HG03103 (cell line): ENCODE results near the gene UXT.

ENCODE experiments used
- ATAC-seq: cut with Tn5 transposase; IDR thresholded peaks from one replicate; pipeline ENCODE4 v1.9.1; 2021; ENCODE audit warnings: low read depth; ENCODE audit not compliant: unreplicated experiment

Gene UXT

GRCh38 chrX:47650164-47651042 is 8.6 kb downstream of the UXT start, which contains the start of gene ELK1:
Gene ELK1, minus strand, starts transcription at chrX:47650563. Its CDS starts 9,122 bp downstream, at chrX:47641441.
- peak; percentile 92 for ATAC-seq

GRCh38 chrX:47649781-47650163 is 9.2 kb downstream of the UXT start:
- no peak for ATAC-seq

DNA sequence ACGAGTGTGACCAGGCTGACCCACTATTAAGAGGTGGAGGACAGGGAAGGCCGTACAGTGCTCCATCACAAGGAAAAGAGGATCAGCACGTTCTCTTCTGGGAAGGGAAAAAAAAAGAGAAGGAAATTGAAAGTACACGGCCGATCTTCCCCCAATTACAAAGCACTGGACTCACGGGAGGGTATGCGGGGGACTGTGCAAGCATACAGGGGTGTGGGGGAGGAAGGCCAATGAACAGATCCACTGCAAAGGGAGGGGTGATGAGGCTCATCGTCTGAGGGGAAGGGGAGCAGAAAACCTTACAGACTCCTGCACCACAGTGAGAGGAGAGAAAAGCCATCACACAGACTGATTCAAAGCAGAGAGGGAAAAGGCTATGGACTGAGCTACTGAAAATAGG is 9.7 kb downstream of the UXT start:
- no peak for ATAC-seq

DNA sequence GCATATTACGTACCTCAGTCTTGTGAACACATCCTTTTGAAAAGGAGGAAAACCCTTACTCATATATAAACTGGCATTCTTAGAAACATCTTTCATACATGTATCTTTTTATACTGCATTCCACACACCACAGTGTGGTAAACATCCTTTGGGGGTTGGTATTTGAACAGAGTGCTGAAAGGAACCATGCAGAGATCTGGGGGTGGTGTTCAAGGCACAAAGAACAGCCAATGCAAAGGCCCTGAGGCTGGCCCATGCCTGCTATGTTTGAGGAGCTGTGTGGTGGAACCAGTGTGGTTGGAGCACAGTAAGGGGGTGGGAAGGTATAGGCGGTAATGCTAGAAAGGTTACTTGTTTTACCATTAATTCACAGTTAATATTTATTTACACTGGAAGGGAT is 10.6 kb downstream of the UXT start:
- no peak for ATAC-seq

GRCh38 chrX:47646636-47647035 is 12.3 kb downstream of the UXT start:
- no peak for ATAC-seq

DNA sequence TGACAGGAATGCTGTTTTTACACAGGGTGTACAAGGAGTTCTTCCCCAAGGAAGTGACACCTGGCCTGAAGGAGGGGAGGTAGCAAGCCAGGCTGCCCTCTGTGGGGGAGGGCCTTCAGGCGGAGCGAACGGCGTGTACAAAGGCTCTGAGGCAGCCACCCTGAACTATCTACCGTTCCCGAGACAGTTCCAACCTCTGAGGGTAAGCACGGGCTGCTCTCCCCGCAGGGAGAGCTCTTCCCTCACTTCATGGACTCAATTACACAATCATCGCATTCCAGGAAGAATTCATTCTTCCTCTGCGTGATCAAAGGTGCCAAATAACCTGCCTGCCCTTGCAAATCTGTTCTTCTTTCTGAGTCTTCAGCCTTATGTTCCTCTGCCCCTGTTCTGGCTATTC is 13.4 kb downstream of the UXT start:
- no peak for ATAC-seq

GRCh38 chrX:47644557-47645091 is 14.4 kb downstream of the UXT start:
- ATAC-seq = no peak

DNA sequence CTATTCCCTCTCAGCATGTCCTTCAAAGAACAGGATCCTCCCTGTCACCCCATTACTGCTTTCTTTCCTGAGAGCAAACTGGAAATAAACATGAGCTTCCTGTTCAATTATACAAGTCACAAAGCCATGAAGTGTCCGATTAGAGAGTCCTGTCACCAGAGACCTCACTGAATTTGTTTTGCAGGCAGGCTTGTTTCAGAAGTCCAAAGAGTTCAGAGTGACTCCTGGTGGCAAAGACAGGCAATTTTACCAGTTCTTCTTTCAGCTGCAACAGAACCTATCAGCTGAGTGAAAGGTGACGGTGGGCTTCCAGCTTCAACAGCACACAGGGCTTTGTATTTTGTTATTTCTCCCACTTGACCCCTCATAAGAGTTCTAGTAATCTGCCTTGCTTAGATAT is 15.1 kb downstream of the UXT start:
- ATAC-seq = no peak

- ATAC-seq = no peak
Observed at GRCh38 chrX:47638816-47639215, 20.2 kb downstream of the UXT start.

DNA sequence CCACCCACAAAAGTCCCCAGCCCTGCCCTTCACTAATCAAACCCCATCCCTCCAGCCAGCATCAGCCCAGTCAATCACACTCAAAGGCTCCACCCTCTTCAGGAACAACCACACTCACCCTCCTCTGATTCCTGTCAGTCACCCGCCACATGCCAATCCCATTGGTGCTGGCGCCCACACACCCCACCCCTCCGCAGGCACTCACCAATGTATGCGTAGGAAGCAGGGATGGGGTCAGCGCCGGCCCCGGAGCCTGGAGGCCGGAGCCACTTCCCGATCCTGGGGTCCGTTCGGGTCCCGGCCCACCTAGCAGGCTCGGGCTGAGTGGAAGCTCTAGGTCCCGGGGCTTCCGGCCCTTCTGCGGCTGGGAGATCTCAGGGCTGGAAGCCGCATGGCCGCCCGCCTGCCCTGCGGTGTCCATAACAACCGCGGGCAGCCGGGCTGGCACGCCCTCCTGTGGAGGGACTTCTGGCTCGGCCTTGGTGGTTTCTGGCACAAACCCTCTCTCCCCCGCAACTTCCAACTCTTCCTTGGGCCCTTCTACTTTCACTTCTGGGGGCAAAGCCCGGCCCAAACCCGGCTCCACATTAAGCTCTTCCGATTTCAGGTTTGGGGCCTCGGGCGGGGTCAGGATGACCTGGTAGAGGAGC is 21.3 kb downstream of the UXT start:
- ATAC-seq = no peak

DNA sequence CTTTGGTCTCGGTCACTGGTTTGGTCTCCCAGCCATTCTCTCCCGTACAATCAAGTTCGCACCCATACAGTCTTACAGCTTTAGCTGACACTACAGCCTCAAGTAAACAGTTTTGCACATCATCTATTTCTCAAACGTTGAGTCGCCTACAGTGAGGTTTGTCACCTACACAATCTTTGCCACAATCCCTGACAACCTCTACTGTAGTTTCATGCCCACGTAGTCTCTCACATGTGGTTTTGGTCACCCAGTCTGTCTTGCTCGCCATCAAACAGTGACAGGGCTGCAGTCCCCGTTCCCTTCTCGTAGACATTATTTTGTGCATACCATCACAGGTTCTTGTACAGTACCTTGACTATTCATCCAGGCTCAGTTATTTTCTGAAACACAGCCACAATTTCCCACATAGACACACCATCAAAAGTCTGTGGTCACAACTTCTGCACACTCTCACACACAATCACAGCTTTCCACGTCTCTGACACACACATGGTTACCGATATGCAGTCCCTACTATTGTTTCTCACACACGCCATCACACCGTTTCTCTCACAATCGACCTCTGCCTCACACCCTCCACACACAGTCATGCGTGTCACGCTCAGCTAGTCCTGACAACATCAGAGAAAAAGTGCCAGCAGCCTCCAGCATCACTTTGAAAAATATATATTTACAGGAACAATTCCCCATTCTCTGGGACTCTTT is 24.0 kb downstream of the UXT start:
- ATAC-seq = no peak

DNA sequence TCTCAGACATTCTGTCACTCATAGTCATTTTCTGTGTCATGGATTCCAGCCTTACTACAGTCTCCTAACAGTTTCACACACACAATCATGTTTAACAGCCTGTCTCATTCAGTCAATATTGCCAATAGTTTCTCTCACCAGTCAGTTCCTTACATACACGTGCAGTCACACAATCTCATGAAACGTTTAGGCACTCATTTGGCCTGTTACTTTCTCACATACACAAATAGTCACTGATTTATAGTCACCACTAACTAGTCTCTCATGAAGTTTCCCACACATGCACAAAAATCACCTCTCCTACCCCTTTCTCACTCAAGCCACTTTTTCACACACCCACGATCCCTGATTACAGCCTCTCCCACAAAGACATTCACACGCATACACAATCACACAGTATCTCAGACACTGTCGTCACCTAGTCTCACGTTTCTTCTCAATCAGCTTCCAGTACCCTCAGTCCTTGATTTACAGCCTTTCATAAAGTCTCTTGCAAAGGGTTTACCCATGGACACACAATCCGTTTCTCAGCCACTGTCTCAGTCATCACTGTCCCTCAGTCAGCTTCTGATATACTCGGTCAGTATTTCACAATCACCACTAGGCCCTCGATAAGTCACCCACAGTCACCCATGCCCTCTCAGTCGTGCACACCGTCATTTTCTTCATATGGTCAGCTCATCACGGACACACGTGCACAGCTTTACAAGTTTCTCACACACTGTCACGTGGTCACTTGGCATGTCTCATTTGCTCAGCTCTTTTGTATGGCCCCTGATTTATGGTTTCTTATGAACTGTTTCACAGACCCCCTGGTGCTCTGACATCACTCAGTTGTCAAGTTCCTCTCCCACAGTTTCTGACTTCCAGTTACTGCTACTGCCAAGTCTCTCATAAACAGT is 25.0 kb downstream of the UXT start:
- no peak for ATAC-seq

- ATAC-seq = no peak
Observed at GRCh38 chrX:47632666-47633065, 26.3 kb downstream of the UXT start.

- no peak for ATAC-seq
Observed at GRCh38 chrX:47631676-47632075, 27.3 kb downstream of the UXT start.

GRCh38 chrX:47629419-47630200 is 29.4 kb downstream of the UXT start, which contains the start of gene CFP:
Gene CFP, minus strand, starts transcription at chrX:47629930. Its CDS starts 86 bp downstream, at chrX:47629844.
- no peak for ATAC-seq

GRCh38 chrX:47628982-47629381 is 30.0 kb downstream of the UXT start:
- ATAC-seq = no peak

DNA sequence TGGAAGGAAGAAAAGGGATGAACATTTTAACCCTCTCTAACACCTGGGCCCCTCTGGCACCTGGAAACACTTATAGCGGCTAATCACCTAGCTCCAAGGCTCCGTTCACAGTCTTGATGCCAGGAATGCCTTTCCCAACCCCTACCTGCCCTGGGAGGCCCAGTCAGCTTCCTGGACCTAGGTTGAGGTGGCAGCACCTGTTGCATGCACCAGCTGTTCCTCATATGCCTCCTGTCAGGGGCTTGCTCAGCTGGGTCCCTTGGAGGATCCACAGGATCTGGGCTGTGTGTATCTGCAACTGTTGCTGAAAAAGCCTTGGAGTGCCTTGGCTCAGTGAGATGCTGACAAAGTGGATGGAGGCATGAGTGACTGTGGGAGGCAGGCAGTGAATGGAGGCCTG is 33.6 kb downstream of the UXT start:
- no peak for ATAC-seq

- ATAC-seq = no peak
Observed at GRCh38 chrX:47623540-47624027, 35.4 kb downstream of the UXT start.

DNA sequence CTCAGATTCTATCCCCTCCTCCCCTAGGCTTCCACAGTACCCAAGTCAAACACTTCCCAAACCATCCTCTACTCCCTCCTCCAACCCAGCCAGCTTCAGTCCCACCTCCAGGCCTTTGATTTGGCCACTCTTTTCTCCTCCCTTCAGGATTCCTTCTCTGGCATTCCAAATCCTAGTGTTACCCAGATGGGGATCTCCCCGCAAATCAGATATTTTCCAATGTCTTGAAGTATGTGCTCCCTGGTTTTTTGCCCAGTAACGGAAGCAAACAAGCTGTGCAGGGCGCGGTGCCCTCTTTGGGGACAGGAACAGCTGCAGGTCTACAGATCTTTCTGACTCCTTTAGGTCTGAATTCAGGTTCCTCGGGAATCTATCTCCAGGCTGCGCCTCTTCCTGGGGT is 37.1 kb downstream of the UXT start:
- no peak for ATAC-seq
